GM12878 (cell line): ENCODE measurements around the gene TMPRSS3. TPM values are rescaled to one million over a fixed set of nuclear protein-coding genes. Genes with fewer than 3 reads are reported as not detected.

Experiments
- ATAC-seq: fragments of 200-7000 bp; cut with Tn5 transposase; 3 replicates; pipeline ENCODE4 v1.9.1; 2020; ENCODE audit warnings: mild to moderate bottlenecking, moderate library complexity
- BruUV-seq: library from RNA; stranded (reverse); fragments of 400-500 nt; replicated peaks from 2 replicates; lab custom pipeline; 2021; lab: Mats Ljungman, UMichigan
- CTCF ChIA-PET: fragments of 300-600 bp; sonication (Branson Sonifier 250); formaldehyde crosslinking; extraction: SDS; loops from one replicate; lab custom pipeline; 2021; ENCODE audit warnings: inconsistent platforms; lab: Yijun Ruan, JAX
- POLR2A ChIA-PET: fragments of 350-600 bp; formaldehyde crosslinking; extraction: SDS; loops from one replicate; lab custom pipeline; 2021; ENCODE audit warnings: inconsistent platforms; lab: Charles Lee
- RAD21 ChIA-PET: fragments of 300-600 bp; sonication (Branson Sonifier 250); formaldehyde crosslinking; loops from one replicate; lab custom pipeline; 2023; ENCODE audit warnings: antibody characterized with exemption; ENCODE audit not compliant: unreplicated experiment; lab: Charles Lee
- SMC1A ChIA-PET: fragments of 300-600 bp; sonication (Branson Sonifier 250); formaldehyde crosslinking; loops from one replicate; lab custom pipeline; 2023; ENCODE audit not compliant: unreplicated experiment, uncharacterized antibody; lab: Charles Lee
- DNase-seq: peaks from one replicate; pipeline ENCODE4 v3.0.0-alpha.2; 2011; ENCODE audit warnings: low read depth, low spot score
- FAIRE-seq: peaks from 3 replicates; lab custom pipeline; 2011; peaks lifted over from hg19 to GRCh38; lab: Jason Lieb, UNC
- H2AFZ ChIP-seq: 2 replicates; pipeline ENCODE4 v1.6.0; 2011; ENCODE audit warnings: low read depth, low read length, control low read depth; ENCODE audit not compliant: control insufficient read depth
- H3K27ac ChIP-seq: 2 replicates; pipeline ENCODE4 v1.5.1; 2011; ENCODE audit warnings: control low read depth; ENCODE audit not compliant: control insufficient read depth, insufficient read depth
- H3K27me3 ChIP-seq, 2 experiments: replicated peaks in 1 of 2; 2 replicates each; pipeline versions ENCODE4 v1.6.0 to v1.6.1; 2011; ENCODE audit warnings: low read length in 1 of 2; ENCODE audit not compliant: control insufficient read depth in 2 of 2, insufficient read depth in 2 of 2
- H3K36me3 ChIP-seq, 2 experiments: 2 replicates each; pipeline ENCODE4 v1.5.1; 2011; ENCODE audit warnings: low read length in 1 of 2; ENCODE audit not compliant: control insufficient read depth in 2 of 2, insufficient read depth in 2 of 2
- H3K4me1 ChIP-seq: 2 replicates; pipeline ENCODE4 v1.6.1; 2011; ENCODE audit warnings: mild to moderate bottlenecking, low read length, moderate library complexity, mixed read lengths; ENCODE audit not compliant: control insufficient read depth, insufficient read depth
- H3K4me2 ChIP-seq: 2 replicates; pipeline ENCODE4 v1.6.0; 2011; ENCODE audit warnings: control low read depth; ENCODE audit not compliant: control insufficient read depth, insufficient read depth
- H3K4me3 ChIP-seq: fragments of 200-600 bp; sonication (generic); 2 replicates; pipeline ENCODE4 v1.5.1; 2016
- H3K79me2 ChIP-seq: 2 replicates; pipeline ENCODE4 v1.6.0; 2011; ENCODE audit warnings: low read length; ENCODE audit not compliant: control insufficient read depth, insufficient read depth
- H3K9ac ChIP-seq: 2 replicates; pipeline ENCODE4 v1.8.0; 2011; ENCODE audit warnings: low read length, control low read depth, mixed read lengths; ENCODE audit not compliant: control insufficient read depth, insufficient read depth
- H3K9me3 ChIP-seq: replicated peaks from 3 replicates; pipeline ENCODE4 v1.5.1; 2011; ENCODE audit warnings: mild to moderate bottlenecking, low read length; ENCODE audit not compliant: control insufficient read depth, insufficient read depth
- H4K20me1 ChIP-seq: 2 replicates; pipeline ENCODE4 v1.6.0; 2011; ENCODE audit not compliant: control insufficient read depth, insufficient read depth
- BCLAF1 ChIP-seq: fragments of 450-650 bp; IDR thresholded peaks from 2 replicates; pipeline ENCODE4 v1.6.1; 2017; ENCODE audit warnings: antibody characterized with exemption, mild to moderate bottlenecking, moderate library complexity
- CBX5 ChIP-seq: sonication (generic); IDR thresholded peaks from 2 replicates; pipeline ENCODE4 v1.6.1; 2016; ENCODE audit warnings: low read depth, moderate library complexity, mild to moderate bottlenecking, inconsistent platforms
- CHD4 ChIP-seq: fragments of 200-600 bp; sonication (generic); IDR thresholded peaks from 2 replicates; pipeline ENCODE4 v1.6.1; 2016; ENCODE audit warnings: mild to moderate bottlenecking
- ESRRA ChIP-seq: IDR thresholded peaks from 2 replicates; pipeline ENCODE4 v1.6.1; 2012; ENCODE audit warnings: mild to moderate bottlenecking, low read length, improper control_type of control experiment
- IRF4 ChIP-seq: IDR thresholded peaks from 2 replicates; pipeline ENCODE4 v1.6.1; 2011; ENCODE audit warnings: low read depth, low read length
- NR2F1 ChIP-seq: fragments of 450-650 bp; conservative IDR thresholded peaks from 2 replicates; pipeline ENCODE4 v1.6.1; 2017; ENCODE audit warnings: mild to moderate bottlenecking
- TCF7 ChIP-seq: IDR thresholded peaks from 2 replicates; pipeline ENCODE4 v1.6.1; 2014; ENCODE audit warnings: antibody characterized with exemption, borderline replicate concordance
- YY1 ChIP-seq: IDR thresholded peaks from 2 replicates; pipeline ENCODE4 v1.6.1; 2011; ENCODE audit warnings: low read depth, mild to moderate bottlenecking, low read length
- WGBS: methylation state at CpG from one replicate; pipeline ENCODE4 v1.1.6; 2016; ENCODE audit warnings: low lambda C conversion rate; ENCODE audit not compliant: insufficient replicate concordance, insufficient coverage; ENCODE audit errors: missing lambda C conversion rate; 5-methylcytosine and 5-hydroxymethylcytosine counted together
- in situ Hi-C: fragments of 300-500 bp; cut with MboI; formaldehyde crosslinking; loops from 9 replicates; pipeline ENCODE4 v1.14.3; 2018; ENCODE audit warnings: mixed read lengths
- intact Hi-C: fragments of 100-400 bp; cut with micrococcal nuclease; formaldehyde crosslinking; loops from one replicate; pipeline ENCODE4 v1.14.2; 2022; ENCODE audit not compliant: unreplicated experiment
- polyA plus RNA-seq, 11 experiments: library from polyadenylated mRNA; depleted of rRNA in 4 of 11; unstranded in 6 of 11; stranded (reverse) in 5 of 11; fragments of >200 nt; fragmentation: Nextera tagmentation in 4 of 11; fragmentation: Illumina TruSeq in 1 of 11; extraction: Ambion mirVana in 4 of 11; extraction: Trizol in 1 of 11; gene quantifications; 1 replicate in 1 of 11; 2 replicates in 10 of 11; pipeline versions ENCODE4 v1.2.1 to v1.2.3, GENCODE V29; 2011 to 2016; ENCODE audit warnings: inconsistent platforms in 2 of 11, missing spikeins in 2 of 11, low read depth in 1 of 11
- total RNA-seq, 4 experiments: library from RNA; depleted of rRNA in 3 of 4; stranded (reverse); fragments of >200 nt in 3 of 4; fragmentation: Illumina TruSeq in 1 of 4; extraction: Trizol in 1 of 4; gene quantifications; 2 replicates each; pipeline versions ENCODE4 v1.2.1 to v1.2.3, GENCODE V29; 2013 to 2021
- TF ChIP-seq, protein P1 (sequence below): fragments of 450-650 bp; IDR thresholded peaks from 2 replicates; pipeline ENCODE4 v1.6.1; 2016; ENCODE audit warnings: mild to moderate bottlenecking
- TF ChIP-seq, protein P2 (sequence below): fragments of 450-650 bp; IDR thresholded peaks from 2 replicates; pipeline ENCODE4 v1.6.1; 2017; ENCODE audit warnings: mild to moderate bottlenecking, low read depth, inconsistent platforms; ENCODE audit not compliant: poor library complexity, severe bottlenecking

Gene TMPRSS3
- total and polyA plus RNA-seq, 10 of the 15 experiments (the other 5 are each of a cell fraction or from before 2014, with no cell fraction given): 0.51 to 1.5 (median 0.82) TPM; not detected in 1

DNA sequence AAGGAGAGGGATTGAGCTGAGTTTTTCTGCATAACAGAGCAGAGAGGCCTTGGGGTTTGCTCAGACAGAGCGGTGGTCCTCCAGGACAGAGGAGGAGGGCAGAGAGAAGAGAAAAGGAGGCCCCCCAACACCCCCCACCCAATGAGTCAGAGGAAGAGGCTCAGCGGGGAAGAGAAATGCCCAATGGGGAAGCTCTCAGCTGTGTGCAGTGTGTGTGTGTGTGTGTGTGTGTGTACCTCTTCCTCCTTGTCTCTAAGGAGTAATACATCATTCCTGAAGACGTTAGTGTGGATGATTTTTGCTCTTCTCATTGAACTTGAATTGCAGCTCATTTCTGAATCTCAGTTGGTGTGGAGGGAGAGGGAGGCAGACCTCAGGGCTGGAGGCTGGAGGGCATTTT, 8.7 kb downstream of the TMPRSS3 start:
- ATAC-seq (no peak), DNase-seq (no peak), FAIRE-seq (no peak)
- H3K79me2 ChIP-seq: peaks cover 4% of the 10 kb centered on the region
- H3K9me3 ChIP-seq: peaks cover 6% of the 10 kb centered on the region; the same call in 2 of the 3 replicates
- 33% methylated on average over 3 of the region's 3 CpGs for WGBS
- TF ChIP-seq CHD4 (no peak), BCLAF1 (no peak), IRF4 (no peak), ESRRA (no peak), TCF7 (no peak), CBX5 (no peak), YY1 (no peak), NR2F1 (no peak)
- TF ChIP-seq, protein P1, sequence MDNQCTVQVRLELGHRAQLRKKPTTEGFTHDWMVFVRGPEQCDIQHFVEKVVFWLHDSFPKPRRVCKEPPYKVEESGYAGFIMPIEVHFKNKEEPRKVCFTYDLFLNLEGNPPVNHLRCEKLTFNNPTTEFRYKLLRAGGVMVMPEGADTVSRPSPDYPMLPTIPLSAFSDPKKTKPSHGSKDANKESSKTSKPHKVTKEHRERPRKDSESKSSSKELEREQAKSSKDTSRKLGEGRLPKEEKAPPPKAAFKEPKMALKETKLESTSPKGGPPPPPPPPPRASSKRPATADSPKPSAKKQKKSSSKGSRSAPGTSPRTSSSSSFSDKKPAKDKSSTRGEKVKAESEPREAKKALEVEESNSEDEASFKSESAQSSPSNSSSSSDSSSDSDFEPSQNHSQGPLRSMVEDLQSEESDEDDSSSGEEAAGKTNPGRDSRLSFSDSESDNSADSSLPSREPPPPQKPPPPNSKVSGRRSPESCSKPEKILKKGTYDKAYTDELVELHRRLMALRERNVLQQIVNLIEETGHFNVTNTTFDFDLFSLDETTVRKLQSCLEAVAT: no peak
- TF ChIP-seq, protein P2, sequence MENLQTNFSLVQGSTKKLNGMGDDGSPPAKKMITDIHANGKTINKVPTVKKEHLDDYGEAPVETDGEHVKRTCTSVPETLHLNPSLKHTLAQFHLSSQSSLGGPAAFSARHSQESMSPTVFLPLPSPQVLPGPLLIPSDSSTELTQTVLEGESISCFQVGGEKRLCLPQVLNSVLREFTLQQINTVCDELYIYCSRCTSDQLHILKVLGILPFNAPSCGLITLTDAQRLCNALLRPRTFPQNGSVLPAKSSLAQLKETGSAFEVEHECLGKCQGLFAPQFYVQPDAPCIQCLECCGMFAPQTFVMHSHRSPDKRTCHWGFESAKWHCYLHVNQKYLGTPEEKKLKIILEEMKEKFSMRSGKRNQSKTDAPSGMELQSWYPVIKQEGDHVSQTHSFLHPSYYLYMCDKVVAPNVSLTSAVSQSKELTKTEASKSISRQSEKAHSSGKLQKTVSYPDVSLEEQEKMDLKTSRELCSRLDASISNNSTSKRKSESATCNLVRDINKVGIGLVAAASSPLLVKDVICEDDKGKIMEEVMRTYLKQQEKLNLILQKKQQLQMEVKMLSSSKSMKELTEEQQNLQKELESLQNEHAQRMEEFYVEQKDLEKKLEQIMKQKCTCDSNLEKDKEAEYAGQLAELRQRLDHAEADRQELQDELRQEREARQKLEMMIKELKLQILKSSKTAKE: no peak
- ChIA-PET CTCF (interaction anchor here (0.5 to 1.1 kb wide), 2 partner anchors 34 to 71 kb away, joined by 3 to 4 read pairs; no protein-coding TSS in a partner anchor), POLR2A (interaction anchor here (0.6 to 1.2 kb wide), 3 partner anchors 16 to 35 kb away, joined by 3 to 4 read pairs (median 3); no protein-coding TSS in a partner anchor), RAD21 (no interaction called here), SMC1A (interaction anchor here (0.6 to 1.3 kb wide), 4 partner anchors 9 to 62 kb away, joined by 3 to 5 read pairs (median 4); no protein-coding TSS in a partner anchor)
- H3K27me3 ChIP-seq: no peaks in the 10 kb centered on the region
- no peaks in the 10 kb centered on the region for H4K20me1 ChIP-seq
- no peak overlapping the region for H3K9ac ChIP-seq
- BruUV-seq: no TSS peak
- intact Hi-C loops (no loop called here), in situ Hi-C loops (no loop called here)
- H3K4me1 ChIP-seq: peaks cover 50% of the 10 kb centered on the region
- H3K4me3 ChIP-seq: no peak overlapping the region
- no peaks in the 10 kb centered on the region for H3K36me3 ChIP-seq
- H3K27ac ChIP-seq: no peak overlapping the region
- H2AFZ ChIP-seq: no peak overlapping the region; the same call in 1 of the 2 replicates
- H3K4me2 ChIP-seq: no peak overlapping the region
